ENCODE data around the gene PGAP3. TPM values are rescaled to one million over a fixed set of nuclear protein-coding genes. Genes with fewer than 3 reads are reported as not detected.
A peak's percentile ranks its signal among the peaks of the same experiment; 100 is the strongest.

PGAP3 gene
- total RNA-seq, 1 experiment from 2014 or later, result 21.8 TPM

DNA sequence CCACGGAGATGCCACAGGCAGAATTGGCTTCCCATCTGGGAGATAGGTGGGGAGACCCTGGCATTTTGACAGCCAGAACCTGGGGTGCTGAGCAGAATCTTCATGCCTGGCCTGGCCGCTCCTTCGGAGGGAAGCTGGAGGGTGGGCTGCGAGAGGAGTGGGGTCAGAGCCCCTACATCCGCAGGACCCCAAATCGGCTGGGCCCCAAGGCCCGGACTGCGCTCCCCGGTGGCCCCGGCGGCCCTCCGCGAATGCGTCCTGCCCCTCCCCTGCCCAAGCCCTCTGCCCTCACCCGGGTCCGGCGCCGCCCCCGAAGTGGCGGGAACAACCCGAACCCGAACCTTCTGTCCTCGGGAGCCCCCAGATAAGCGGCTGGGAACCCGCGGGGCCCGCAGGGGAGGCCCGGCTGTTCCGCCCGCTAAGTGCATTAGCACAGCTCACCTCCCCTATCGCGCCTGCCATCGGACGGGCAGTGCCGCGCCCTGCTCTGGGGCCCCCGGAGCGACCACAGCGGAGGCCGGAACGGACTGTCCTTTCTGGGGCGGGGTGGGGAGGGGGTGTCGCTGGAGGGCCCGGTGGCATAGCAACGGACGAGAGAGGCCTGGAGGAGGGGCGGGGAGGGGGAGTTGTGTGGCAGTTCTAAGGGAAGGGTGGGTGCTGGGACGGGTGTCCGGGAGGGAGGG is 20.5 kb downstream of the PGAP3 start:
- no peaks in the 10 kb centered on the region for H3K36me3 ChIP-seq (ENCODE audit: control insufficient read depth, insufficient read depth, low read length)
- DNase-seq (ENCODE audit: low read depth, low spot score), result no peak
- no peak overlapping the region; a peak in 1 of 4 replicates for H3K4me3 ChIP-seq (ENCODE audit: low read depth in 2 of 2, low read length in 2 of 2)
- POLR2A ChIA-PET, result interaction anchor here (0.5 to 0.7 kb wide), 3 partner anchors 18 to 218 kb away, joined by 3 to 16 read pairs (median 3); no protein-coding TSS in a partner anchor
- CTCF ChIA-PET, result interaction anchor here (0.6 to 2.1 kb wide), 3 partner anchors 46 to 1086 kb away, joined by 4 to 11 read pairs (median 6); no protein-coding TSS in a partner anchor
- peaks cover 46% of the 10 kb centered on the region for H3K4me1 ChIP-seq (ENCODE audit: control insufficient read depth, insufficient read depth, low read length)
- no TSS peak for BruUV-seq (replicated peaks)
- in situ Hi-C loops (cut with HindIII; ENCODE audit: low pct_unique_long_range_greater_than_20kb, low sequenced_read_pairs) (no loop called here), intact Hi-C loops (cut with micrococcal nuclease; ENCODE audit: unreplicated experiment) (no loop called here)
- peak overlapping the region; percentile 32; the same call in 1 of the 2 replicates for H3K27ac ChIP-seq (ENCODE audit: low read length)
- no peaks in the 10 kb centered on the region for H3K27me3 ChIP-seq (ENCODE audit: control insufficient read depth, insufficient read depth, low read length)
- no peaks in the 10 kb centered on the region for H3K9me3 ChIP-seq (ENCODE audit: control insufficient read depth, insufficient read depth, low read depth, low read length)
- ATAC-seq, result no peak
- TF ChIP-seq REST (IDR thresholded peaks at IDR 0.05; ENCODE audit: insufficient read depth in 1 of 2, low read depth in 2 of 2, low read length in 1 of 2) (no peak), SIN3A (IDR thresholded peaks at IDR 0.05; ENCODE audit: borderline replicate concordance, insufficient read depth, low read depth, low read length) (no peak), TCF7L2 (IDR thresholded peaks at IDR 0.05; ENCODE audit: low read depth, low read length) (no peak), POLR2AphosphoS5 (IDR thresholded peaks at IDR 0.05; ENCODE audit: low read depth, low read length) (no peak)
- TF ChIP-seq, protein P1, sequence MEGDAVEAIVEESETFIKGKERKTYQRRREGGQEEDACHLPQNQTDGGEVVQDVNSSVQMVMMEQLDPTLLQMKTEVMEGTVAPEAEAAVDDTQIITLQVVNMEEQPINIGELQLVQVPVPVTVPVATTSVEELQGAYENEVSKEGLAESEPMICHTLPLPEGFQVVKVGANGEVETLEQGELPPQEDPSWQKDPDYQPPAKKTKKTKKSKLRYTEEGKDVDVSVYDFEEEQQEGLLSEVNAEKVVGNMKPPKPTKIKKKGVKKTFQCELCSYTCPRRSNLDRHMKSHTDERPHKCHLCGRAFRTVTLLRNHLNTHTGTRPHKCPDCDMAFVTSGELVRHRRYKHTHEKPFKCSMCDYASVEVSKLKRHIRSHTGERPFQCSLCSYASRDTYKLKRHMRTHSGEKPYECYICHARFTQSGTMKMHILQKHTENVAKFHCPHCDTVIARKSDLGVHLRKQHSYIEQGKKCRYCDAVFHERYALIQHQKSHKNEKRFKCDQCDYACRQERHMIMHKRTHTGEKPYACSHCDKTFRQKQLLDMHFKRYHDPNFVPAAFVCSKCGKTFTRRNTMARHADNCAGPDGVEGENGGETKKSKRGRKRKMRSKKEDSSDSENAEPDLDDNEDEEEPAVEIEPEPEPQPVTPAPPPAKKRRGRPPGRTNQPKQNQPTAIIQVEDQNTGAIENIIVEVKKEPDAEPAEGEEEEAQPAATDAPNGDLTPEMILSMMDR (IDR thresholded peaks at IDR 0.05), result no peak

DNA sequence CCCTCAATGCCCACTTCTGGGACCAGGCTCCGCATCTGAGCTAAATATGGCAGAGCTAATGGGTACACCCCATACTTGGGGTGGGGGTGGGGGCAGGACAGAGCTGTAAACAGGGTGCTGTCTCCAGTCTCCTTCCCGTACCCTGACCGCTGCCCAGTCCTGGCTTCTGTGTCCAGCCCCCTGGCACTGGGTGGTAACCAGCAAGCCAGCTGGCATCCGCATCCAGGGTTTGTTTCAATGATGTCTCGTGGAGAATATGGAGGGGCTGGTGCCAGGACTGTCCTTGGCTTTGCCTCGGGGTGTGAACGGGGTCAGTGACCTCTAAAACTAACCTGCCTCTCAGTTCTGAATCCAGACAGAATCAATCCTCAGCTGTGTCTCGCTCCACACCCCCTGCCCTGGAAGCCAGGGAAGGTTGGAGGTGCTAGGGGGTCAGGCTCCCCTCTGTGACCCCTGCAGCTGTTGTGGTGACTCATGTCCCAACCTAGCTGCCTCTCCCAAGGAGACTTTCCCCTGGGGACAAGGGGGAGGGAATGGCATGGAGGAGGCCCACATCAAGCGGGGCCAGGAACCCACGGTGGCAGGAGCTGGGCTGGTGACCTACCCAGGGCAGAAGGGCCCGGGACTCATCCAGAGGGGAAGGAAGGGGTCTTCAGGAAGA is 21.1 kb downstream of the PGAP3 start:
- intact Hi-C loops (cut with micrococcal nuclease; ENCODE audit: unreplicated experiment), result no loop called here
- POLR2A ChIA-PET, result interaction anchor here (0.5 to 0.7 kb wide), 3 partner anchors 18 to 218 kb away, joined by 3 to 16 read pairs (median 3); no protein-coding TSS in a partner anchor
- ATAC-seq (no peak), DNase-seq (ENCODE audit: low read depth, low spot score) (no peak)
- in situ Hi-C loops (cut with HindIII; ENCODE audit: low pct_unique_long_range_greater_than_20kb, low sequenced_read_pairs), result no loop called here
- H3K4me1 ChIP-seq (ENCODE audit: control insufficient read depth, insufficient read depth, low read length), result peaks cover 46% of the 10 kb centered on the region
- no peaks in the 10 kb centered on the region for H3K27me3 ChIP-seq (ENCODE audit: control insufficient read depth, insufficient read depth, low read length)
- no peak overlapping the region for H3K4me3 ChIP-seq (ENCODE audit: low read depth in 2 of 2, low read length in 2 of 2)
- H3K9me3 ChIP-seq (ENCODE audit: control insufficient read depth, insufficient read depth, low read depth, low read length), result no peaks in the 10 kb centered on the region
- H3K27ac ChIP-seq (ENCODE audit: low read length), result peak overlapping the region; percentile 32; the same call in 1 of the 2 replicates
- TF ChIP-seq, protein P1 (IDR thresholded peaks at IDR 0.05), result no peak
- TF ChIP-seq REST (IDR thresholded peaks at IDR 0.05; ENCODE audit: insufficient read depth in 1 of 2, low read depth in 2 of 2, low read length in 1 of 2) (no peak), POLR2AphosphoS5 (IDR thresholded peaks at IDR 0.05; ENCODE audit: low read depth, low read length) (no peak), TCF7L2 (IDR thresholded peaks at IDR 0.05; ENCODE audit: low read depth, low read length) (no peak), SIN3A (IDR thresholded peaks at IDR 0.05; ENCODE audit: borderline replicate concordance, insufficient read depth, low read depth, low read length) (no peak)
- BruUV-seq (replicated peaks), result no TSS peak
- no peaks in the 10 kb centered on the region for H3K36me3 ChIP-seq (ENCODE audit: control insufficient read depth, insufficient read depth, low read length)
- CTCF ChIA-PET, result interaction anchor here (0.7 to 2.1 kb wide), 5 partner anchors 14 to 54 kb away, joined by 3 to 11 read pairs (median 4); no protein-coding TSS in a partner anchor
